ENCODE results near the gene FAF2.

FAF2 gene

DNA sequence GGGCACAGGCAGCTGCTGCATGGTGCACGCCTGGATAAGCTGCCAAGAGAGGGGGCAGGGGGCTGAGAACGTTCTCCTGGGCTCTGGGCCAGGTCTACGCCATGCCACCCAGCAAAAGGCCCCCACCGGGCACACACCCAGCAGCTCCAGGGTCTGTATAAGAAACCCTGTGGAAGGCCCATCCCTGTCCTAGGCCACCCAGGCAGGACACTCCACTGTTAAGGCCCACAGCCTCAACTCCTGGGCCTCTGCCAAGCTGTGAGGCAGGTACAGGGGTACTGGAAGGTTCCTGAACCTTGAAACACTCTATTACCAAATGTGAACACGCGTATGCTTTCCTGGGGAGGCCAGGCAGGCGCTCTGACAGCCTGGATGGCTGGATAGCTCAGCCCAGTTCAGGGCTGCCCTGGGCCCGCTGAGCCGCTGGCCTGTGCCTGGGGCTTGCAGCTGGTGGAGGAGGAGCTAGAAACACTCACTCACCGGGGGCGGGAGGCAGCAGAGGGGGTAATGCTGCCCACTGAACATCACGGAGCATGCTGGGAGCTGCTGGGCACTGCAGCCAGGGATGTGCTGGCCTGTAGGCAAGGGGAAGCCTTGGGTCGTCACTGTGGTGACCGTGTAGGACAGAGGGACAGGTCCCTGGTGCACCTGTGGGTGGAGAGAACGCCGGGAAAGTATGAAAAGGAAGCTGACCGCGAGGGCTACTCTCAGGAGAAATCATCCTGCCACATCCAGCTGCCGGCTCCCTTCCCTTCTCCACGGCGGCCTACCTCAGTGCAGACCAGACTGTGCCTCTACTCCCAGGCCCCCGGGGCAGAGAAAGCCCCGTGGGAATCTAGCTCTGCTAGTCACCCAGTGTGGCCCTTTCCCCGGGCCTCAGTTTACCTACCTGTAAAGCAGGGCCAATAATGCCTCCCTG, 83.1 kb downstream of the FAF2 start:
- no peak for DNase-seq (ENCODE audit: low read depth, low spot score)

- no peak for DNase-seq (ENCODE audit: low read depth, low spot score)
These were observed 83.8 kb downstream of the FAF2 start for GRCh38 chr5:176531902-176532493.

DNA sequence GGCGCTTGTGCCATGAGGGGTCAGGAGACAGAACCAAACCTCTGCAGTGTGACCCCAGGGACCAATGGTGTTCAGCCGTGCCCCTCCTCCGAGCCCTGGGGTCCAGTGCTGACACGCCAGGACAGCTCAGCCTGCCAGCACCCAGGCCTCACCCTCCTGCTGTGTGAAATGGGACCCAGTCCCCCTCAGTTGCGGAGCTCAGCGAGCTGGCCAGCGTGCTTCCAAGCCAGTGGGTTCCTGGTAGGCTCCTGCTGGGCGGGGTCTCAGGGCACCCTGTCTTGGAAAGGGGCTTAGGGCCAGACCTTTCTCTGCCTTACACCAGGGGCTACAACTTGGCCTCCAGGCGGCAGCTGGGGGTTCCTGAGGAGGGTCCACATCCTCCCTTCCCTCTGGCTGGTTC, 84.6 kb downstream of the FAF2 start:
- DNase-seq (ENCODE audit: low read depth, low spot score): no peak

DNA sequence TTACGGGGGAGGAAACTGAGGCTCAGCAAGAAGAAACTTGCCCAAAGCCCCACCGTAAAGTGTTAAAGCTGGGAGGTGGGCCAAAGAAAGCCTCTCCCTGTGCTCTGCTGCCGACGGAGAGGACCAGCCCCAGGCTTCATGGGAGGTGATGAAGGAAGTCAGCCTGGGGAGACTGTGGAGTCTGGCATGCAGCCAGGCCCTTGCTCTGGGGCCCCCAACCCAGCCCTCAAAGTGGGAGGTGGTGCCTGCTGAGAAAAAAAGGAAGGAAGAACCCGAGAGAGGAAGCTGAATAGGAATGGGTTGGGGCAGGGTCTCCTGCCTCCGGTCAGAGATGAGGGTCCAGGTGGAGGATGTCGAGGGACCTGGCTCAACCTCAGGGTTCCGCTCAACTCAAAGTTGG, 85.2 kb downstream of the FAF2 start:
- no peak for DNase-seq (ENCODE audit: low read depth, low spot score)

GRCh38 chr5:176533894-176534611, 85.9 kb downstream of the FAF2 start:
- no peak for DNase-seq (ENCODE audit: low read depth, low spot score)

GRCh38 chr5:176534640-176535039, 86.5 kb downstream of the FAF2 start:
- DNase-seq (ENCODE audit: low read depth, low spot score): no peak

GRCh38 chr5:176535101-176535663, 87.0 kb downstream of the FAF2 start:
- DNase-seq (ENCODE audit: low read depth, low spot score): no peak

GRCh38 chr5:176535664-176536131, 87.5 kb downstream of the FAF2 start:
- DNase-seq (ENCODE audit: low read depth, low spot score): no peak

- no peak for DNase-seq (ENCODE audit: low read depth, low spot score)
These were observed 88.1 kb downstream of the FAF2 start for GRCh38 chr5:176536132-176536901.

DNA sequence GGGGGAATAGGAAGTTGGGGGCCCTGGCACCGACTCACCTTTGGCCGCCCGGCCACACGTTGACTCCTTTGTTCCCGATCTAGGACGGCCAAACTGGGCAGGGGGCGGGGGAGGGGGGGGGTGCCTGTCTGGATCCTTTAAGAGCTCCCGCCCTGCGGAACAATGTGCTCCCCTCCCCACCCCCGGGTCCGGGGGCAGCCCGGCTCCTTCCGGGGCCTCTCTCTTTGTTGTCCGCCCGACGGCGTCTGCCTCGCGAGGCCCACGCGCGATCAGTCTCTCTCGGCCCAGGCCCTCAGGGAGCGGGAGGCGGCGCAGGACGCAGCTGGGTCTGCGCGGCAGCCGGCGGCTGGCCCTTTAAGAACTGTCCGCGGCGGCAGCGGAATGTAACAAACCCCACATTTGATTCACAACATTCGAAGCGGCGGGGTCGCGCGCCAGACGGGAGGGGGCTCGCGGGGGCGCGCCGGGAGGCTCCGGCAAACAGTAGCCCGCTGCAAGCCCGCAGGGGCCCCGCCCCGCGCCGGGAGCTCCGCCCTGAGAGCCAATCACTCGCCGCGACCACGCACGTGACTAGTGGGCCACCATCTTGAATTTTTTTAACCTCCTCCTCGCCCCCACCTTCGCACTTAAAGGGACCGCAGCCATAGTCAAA, 88.8 kb downstream of the FAF2 start, which contains the start of gene RNF44:
Gene RNF44 (minus strand): TSS at position 501 of the 652 bp plus-strand sequence. CDS start 4,930 bp downstream, outside the sequence.
- peak; percentile 89 for DNase-seq (ENCODE audit: low read depth, low spot score)

DNA sequence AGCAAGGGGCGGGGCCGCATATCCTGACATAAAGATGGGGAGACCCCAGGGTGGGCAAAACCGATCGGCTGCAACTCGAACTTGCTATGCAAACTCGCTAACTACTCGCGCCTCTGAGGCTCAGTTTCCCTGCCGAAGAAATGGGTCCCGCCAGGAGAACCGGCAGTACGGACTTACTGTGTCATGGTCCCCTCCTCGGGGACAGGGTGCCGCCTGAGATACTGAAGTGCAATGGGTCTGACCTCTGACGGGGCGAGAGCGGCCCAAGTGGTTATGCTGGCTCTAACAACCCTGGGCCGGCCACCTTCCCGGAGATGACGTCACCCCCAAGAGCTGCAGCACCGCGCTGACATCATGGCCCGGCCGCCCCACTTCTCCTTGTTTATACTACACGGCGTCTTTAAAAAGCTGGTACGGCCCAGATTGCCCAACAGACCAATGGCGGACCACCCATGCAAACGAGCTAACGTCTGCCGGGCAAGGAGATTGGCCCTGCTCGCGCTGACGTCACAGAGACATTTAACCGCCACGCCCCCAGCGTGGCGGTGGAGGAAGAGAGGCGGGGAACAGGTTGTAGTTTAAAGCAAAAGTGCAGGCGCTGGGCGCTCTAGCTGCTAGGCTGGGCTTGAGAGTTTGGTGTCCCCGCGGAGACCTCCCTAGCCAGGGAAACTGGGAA, 89.5 kb downstream of the FAF2 start:
- peak; percentile 98 for DNase-seq (ENCODE audit: low read depth, low spot score)

DNA sequence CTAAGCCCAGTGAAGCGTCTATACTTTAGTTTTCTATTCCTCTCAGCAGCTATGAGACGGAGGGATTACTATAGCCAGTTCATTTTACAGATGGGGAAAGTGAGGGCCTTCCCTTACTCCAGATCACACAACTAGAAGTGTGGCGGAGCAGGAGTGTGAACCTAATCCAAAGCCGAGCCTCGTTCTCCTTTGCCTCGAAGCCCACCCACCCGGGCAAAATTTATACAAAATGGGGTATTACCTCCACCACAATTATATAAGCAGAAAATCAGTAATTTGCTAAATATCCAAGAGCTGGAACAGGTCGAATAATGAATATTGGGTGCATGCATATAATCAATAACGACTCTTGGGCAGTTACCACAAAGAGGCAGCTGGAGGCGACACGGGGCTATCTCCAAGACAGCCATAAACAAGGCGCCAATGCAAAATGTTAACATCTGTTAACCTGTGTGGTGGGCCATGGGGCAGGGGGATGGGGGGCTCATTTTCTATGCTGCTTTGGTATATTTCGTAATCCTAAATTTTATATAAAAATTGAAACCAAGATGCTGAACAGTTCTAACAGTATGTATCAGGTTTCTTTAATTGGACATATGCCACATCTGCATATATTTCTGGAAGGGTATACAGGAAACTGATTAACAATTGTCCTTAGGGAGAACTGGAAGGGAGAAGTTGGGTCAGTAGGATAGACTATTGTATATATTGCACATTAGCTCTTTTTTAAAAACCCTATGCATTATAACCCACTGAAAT, 90.2 kb downstream of the FAF2 start:
- DNase-seq (ENCODE audit: low read depth, low spot score): no peak

- DNase-seq (ENCODE audit: low read depth, low spot score): no peak
These were observed 90.8 kb downstream of the FAF2 start for GRCh38 chr5:176538989-176539384.

- DNase-seq (ENCODE audit: low read depth, low spot score): no peak
These were observed 92.3 kb downstream of the FAF2 start for GRCh38 chr5:176540476-176540899.

- DNase-seq (ENCODE audit: low read depth, low spot score): no peak
These were observed 92.8 kb downstream of the FAF2 start for GRCh38 chr5:176540956-176541337.

DNA sequence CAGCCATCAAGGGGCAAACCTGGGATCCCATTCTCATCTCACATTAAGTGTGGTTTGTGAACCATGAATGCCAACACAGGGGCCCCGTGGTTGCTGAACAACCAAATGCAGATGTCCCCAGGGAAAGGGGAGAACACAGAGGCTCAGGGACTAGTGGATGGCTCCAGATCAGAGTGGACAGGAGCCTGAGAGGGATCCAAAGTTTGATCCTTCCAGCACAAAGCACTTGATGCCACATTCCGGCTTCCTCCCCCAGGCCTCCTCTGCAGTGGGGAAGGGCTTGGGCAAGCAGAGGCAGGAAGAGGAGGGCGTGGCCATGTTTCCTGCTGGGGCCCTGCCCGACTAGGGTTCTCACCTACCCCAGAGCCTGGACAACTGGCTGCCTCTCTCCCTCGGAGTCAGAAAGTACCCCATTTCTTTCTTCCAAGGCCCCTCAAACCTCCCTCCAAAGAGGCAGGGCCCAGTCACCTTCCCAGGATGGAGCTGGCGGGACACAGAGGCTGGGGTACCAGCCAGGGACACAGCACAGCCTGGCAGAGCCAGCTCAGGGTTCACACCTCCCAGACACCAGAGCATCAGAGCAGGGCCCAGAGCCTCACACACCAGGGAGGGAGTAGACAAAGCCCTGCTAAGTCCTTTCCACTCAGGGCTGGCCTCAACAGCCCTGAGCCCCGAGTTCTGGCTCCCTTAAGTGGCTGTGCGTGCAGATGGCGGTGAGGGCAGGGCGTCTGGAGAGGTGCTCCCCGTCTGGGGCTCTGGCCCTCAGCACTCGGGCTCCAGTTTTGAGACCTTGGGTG, 93.4 kb downstream of the FAF2 start:
- no peak for DNase-seq (ENCODE audit: low read depth, low spot score)

DNA sequence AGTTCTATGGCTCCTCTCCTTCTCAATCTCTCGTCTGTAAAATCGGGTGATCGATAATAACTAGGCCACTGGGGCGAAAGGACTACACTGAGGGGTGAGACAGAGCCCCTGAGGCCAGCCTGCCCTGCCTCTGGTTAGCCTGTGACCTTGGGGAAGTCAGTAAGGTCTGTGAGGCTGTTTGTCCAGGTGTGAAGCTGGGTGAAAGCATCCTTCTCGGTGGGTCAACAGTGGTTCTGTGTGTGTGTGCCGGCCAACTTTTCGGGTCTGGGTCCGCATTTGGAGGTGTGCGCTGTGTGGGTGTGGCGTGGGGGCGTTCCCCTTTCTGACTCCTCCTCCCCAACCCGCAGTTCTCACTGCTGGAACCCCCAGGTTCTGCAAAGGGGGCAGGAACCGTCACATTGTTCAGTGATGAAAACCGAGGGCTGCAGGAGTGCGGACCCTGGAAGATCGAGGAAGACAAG, 94.0 kb downstream of the FAF2 start:
- DNase-seq (ENCODE audit: low read depth, low spot score): no peak

All from iPS DF 19.7 (cell line).